GM21717 (cell line): ENCODE results near the gene TBXAS1.

Experiments used
- ATAC-seq: cut with Tn5 transposase; IDR thresholded peaks from one replicate; pipeline ENCODE4 v1.9.1; 2021; ENCODE audit warnings: mild to moderate bottlenecking, moderate library complexity; ENCODE audit not compliant: unreplicated experiment

TBXAS1 gene

DNA sequence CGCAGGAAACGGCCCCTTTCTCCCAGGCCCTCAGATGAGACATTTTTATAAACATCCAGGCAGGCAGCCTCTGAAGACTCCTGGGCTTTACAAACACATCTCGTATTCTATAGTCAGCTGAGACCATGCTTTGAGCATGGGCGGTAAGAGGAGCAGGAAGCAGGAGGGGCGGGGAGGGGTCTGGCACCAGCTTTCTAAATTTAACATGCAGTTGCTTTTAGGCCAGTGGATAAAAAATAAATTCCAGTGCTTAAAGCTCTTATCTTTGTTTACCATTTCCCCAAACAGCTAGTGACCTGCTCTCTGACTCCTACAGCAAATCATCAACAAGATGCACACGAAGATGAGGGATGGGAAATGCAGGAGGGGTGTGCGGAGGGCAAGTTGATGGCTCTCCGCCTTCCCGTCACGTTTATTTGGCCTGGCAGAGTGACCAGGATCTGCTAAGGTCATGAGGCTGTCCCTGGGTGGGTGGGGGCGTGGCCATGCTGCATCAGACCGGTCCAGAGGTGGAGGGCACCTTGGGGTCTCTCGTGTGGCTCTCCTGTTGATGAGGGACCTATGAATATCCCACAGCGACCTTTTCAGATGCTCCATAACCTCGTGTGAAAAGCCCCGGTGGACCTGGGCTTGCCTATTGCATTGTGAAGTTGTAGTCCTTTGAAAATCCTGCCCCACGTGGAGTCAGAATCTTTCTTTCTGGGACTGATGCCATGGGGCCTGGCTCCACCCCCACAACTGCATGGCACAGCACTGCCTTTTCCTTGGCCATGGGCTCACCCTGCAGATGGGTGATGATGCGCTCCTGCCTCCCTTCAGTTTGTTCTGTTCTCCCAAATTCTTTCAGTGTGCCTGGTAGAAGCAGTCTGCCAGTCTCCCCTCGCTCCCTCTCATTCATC, 166.2 kb downstream of the TBXAS1 start:
- no peak for ATAC-seq

DNA sequence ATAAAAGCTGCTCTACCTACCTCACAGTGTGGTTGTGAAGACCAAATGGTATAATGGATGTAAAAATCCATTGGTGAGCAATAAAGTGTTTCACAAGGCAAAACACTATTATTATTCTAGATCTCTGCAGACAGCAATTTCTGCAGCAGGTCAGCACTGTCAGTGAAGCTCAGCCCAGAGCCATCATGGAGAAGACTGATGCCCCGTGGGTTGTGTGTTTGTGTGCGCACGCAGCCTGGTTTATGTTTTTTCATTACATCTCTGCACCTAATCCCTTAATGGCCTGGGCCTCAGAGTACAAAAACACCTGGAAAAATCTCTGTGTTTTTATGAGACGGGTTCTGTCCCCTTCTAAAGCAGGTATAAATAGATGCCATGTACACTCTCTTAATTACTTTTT, 169.5 kb downstream of the TBXAS1 start:
- ATAC-seq = no peak

DNA sequence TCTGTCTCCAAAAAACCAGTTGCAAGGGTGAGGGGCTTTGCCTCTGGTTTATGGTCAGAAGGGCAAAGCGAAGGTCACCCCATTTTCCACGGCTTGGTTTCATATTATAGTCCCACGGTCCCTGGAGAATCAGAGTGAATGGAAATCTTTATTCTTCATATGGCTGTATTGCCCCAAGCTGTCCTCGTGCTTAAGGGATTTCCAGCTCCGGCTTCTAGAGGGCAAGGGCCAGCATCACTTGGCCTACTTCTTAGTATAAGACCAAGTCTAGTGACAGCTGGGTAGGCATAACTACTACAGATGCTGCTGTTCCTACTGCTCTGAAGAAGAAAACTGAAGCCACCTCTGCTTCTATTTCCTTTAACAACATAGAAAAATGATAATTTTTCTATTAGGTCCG, 170.5 kb downstream of the TBXAS1 start:
- ATAC-seq = no peak

DNA sequence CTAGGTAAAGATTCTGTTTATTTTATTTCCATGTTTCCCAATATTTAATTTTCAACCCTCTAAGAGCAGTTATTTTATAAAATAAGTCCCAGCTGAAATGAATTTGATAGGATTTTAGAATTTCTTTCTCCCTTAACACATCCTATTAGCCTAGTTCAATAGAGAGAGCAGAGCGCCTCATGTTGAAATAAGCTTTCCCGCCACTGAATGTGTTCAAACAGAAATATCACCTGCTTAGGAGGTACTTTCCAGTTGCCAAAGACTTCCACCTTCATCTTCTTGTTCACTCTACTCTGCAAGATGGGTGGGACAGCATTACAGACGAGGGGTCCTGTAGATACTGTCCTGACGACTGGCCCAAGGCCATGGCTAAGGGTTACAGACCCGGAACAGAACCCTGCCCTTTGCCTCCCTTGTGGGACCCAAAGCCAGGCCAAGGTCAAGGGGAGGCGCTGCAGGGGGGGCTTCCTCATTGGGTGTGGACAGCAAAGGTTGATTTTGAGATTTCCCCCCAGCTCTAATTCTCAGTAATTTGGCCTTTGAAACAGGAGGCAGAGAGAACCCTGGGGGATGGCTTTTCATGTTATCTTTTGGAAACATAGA, 171.7 kb downstream of the TBXAS1 start:
- no peak for ATAC-seq

DNA sequence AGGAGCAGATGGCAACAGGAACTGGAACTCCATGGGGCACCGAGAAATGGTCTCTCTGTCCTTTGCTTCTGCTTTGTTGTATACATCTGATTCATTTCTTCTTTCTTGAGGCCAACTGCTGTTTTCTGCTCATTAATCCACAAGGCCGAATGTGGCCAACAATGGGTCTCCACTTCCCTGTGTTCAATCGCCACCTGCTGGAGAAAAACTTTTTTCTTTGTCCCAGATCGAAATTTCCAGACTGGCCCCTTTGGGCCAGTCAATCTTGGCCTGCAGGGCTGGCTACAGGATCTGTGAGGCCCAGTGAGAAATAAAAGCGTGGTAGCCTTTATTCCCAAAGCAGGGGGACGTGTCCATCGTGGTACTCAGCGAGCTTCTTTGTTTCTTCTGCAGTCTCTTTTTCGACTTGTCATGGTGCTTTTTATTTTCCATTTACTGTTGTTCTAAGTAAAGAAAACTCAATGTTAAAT, 174.9 kb downstream of the TBXAS1 start:
- no peak for ATAC-seq

DNA sequence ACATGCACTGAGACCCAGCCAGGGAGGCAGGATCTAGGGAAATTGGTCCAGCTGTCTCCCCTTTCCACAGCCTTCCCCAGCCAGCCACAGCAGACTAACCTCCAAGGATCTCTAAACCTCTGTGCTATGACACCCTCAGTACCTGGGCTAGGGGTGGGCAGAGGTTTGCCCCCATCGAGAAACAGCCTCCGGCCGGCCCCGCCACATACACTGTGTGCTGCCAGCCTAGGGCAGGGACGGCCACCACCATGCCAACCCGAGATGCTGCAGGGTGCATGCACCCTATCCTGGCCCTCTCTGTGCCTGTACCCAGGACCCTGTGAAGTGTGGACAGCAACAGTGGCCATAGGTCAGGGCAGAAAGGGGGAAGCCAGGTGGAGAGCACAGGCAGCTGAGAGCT, 175.6 kb downstream of the TBXAS1 start:
- no peak for ATAC-seq

DNA sequence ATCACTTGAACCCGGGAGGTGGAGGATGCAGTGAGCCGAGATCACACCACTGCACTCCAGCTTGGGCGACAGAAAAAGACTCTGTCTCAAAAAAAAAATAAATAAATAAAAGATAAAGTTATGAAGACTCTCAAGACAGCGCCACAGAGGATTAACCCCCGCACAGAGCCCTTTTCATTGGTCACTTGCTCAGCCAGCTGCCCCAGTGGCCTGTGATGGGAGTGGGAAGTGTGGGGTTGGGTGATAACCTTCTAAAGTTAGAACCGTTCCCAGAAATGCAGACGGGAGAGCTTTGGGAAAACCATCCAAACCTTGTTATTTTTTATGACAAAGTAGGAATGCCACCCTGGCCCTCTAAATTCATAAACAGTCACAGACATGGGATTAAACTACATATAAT, 176.3 kb downstream of the TBXAS1 start:
- ATAC-seq = no peak

DNA sequence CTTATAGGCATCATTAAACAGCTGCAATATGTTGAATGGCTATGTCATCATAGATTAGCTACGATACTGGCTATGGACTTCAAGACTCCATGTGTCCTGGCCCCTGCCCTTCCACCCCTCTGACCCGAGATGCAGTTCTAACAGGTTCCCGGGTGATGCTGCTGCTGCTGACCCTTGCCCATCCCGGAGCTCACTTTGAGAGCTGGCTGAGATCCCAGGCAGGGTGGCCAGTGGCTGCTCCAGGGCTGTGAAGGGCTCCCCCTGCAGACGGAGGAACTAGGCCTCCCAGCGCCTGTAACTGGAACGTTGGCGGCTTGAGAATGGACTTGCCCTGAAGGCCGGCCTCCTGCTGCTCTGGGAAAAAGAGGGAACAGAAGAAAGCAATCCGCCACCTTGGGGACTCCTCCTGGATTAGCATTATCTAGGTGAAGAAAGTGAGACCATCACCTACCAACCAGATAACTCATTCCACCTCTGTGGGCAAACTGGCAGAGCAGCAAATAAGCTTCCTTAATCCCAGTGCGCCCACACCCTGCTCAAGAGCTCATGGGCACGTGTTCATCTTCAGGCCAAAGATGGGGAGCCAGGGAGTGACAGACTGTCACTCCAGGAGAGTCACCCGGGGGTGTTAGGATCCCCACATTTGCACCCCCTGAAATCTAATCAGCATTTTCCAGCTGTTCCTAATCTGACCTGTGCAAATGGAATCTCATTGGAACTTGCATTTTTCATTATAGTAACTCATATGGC, 176.9 kb downstream of the TBXAS1 start:
- no peak for ATAC-seq

DNA sequence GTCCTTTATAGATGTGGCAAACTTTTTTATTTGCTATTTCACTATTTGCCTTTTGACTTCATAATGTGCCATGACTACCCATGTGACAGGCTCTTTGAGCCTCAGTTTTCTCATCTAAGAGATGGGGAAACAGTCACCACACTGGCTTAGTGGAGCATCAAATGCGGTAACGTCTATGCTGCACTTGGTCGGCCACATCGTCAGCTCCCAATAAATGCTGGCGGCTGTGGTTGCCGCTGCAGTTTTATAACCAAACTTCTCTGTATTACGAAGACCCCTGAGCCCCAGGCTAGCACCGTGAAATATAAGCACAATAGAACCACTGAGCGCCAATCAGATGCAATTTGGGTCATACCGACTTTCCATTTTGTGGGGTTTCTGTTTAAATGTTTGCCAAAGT, 177.5 kb downstream of the TBXAS1 start:
- no peak for ATAC-seq

DNA sequence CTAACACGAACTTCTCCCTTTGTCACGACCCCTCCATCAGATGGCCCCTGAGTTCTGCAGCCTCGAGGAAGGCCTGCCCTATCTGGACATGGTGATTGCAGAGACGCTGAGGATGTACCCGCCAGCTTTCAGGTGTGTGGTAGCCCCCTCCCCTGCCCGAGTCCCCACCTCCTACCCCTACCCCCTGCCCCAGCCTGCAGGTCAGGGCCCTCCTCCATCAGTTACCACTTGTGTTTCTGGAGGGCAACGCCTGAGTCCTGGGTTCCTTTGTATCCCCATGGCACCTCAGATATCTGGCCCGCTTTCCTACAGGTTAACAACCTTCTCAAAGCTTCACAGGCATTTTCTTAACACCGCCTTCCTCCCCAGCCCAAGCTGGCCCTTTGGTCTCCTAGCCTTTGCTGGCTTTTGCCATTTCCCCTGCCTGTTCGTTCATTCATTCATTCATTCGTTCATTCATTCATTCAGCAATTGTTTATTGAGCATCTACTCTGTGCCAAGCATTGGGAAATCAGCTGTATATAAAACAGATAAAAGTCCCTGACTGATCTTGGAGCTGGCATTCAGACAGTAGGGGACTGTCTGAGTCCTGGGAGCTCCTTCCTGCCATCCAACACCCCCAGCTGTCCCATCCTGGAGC, 178.1 kb downstream of the TBXAS1 start:
- ATAC-seq = no peak

DNA sequence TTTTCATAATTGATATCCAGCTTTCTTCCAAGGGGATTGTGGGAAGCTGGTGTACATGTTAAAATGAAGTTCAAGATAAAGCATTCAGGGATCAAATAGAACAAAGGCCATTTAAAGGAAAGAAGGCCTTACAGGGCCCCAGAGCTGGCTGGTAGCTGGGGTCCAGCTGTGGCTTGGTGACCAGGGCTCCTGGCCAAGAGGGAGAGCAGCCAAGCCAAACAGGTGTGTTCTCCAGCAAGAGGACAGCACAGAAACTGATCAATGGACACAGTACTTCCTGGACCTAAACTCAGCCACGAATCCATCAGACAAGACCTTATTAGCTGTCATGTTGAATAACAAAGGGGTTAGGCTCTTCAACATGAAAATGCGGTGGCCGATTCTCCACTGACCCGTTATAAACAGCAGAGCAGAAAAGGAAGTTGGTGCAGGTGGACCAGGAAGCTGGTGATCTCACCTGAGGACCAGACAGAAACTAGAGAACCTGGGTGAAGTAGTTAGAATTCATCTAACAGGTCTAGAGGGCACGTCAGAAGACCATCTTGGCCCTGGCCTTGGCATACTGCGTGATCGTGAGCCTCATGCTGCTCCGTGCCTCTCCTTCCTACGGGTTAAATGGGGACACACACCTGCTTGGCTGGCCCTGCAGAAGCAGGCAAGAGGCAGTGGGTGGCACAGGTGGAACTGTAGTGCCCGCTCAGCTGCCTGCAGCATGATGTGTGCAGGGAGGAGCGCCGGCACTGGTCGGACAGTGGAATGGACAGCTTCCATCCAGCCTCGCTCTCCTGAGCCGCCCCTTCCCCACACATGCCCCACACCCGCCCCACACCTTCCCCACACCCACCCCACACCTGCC, 179.9 kb downstream of the TBXAS1 start:
- ATAC-seq = no peak

DNA sequence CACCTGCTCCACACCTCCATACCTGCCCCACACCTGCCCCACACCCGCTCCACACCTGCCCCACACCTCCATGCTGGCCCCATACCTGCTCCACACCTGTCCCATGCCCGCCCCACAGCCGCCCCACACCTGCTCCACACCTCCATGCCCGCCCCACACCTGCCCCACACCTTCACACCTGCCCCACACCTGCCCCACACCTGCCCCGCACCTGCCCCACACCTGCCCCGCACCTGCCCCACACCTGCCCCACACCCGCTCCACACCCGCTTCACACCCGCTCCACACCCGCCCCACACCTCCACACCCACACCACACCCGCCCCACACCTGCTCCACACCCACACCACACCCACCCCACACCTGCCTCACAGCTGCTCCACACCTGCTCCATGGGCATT, 180.7 kb downstream of the TBXAS1 start:
- no peak for ATAC-seq

DNA sequence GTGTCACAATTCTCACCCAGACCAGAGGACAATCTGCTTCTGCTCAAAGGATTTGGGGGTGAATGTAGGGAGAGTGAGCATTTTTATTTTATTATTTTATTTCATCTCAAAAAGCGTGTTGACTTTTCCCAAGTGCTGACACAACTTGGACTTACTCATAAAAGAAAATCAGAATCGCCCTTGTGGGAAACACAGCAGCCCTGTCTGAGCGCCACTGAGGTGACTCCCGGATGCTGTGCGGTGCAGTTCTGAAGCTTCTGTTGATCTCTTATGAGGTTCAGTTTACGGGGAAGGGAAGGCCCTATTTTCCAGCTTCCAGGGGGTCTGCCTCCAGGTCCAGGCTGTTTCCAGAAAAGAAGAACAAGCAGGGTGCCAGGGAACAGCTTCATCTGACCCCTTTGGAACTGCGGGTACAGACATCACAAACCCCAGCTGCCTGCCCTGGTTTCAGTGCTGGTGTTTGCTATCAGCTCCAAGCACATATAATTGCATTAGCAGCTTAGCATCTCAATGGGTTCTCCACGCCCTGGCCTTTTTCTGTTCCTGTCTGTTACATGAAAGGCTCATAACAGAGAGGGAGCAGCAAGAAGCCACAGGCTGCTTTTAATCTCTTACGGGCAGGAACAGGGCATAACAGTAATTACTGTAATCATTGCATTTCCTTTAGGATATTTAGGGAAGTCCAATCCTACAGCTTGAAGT, 181.3 kb downstream of the TBXAS1 start:
- ATAC-seq = no peak

DNA sequence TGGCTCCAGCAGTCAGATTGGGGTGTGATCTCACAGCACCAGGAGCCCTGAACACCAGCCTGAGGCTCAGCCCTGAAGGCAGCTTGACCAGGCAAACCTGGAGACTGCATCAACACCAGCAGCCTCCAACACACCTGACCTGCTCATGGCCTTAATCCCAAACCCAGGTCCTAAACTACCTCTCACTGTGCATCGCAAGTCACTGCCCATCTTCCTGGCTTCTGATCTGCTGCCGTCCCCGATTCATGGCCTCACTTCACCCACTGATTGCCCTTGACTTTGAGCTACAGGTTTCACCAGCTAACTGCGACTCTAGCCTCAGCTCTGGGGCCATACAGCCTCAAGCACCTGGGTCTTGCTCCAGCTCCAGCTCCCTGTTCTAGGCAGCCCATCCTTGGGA, 184.6 kb downstream of the TBXAS1 start:
- ATAC-seq = no peak

DNA sequence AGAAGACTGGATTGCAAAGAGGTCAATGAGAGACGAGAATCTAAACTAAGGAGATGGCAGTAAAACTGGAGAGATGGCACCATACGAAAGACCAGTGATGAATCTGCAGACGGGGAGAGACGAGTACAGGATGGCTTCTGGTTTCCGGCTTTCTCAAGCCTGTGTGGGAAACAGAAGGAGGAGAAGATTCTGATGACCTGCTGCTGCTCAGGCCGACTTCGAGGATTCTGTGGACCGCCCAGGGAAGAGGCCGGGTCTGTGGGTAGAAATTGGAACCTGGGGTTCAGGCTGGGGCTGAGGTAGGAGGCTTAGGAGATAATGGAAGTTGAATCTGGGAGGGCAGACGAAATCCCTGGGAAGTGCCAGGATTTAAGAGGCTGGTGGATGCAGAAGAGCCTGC, 185.1 kb downstream of the TBXAS1 start:
- no peak for ATAC-seq

DNA sequence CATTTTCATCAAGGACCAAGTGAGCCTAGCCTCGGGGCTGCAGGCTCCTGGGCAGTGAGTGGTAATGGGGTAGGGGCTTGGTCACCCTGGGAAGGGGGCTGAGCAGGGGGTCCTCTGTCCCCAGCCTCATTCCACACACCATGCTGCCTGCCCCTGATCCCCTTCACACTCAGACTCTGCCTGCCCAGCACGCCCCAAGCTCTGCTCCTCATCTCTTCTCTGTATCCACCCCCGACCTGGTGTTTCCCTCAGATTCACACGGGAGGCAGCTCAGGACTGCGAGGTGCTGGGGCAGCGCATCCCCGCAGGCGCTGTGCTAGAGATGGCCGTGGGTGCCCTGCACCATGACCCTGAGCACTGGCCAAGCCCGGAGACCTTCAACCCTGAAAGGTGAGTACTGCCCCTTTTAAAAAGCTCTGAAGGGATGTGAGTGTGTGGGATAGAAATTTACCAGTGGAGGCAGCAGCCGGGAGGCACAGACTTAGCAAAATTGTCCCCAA, 186.5 kb downstream of the TBXAS1 start:
- no peak for ATAC-seq

DNA sequence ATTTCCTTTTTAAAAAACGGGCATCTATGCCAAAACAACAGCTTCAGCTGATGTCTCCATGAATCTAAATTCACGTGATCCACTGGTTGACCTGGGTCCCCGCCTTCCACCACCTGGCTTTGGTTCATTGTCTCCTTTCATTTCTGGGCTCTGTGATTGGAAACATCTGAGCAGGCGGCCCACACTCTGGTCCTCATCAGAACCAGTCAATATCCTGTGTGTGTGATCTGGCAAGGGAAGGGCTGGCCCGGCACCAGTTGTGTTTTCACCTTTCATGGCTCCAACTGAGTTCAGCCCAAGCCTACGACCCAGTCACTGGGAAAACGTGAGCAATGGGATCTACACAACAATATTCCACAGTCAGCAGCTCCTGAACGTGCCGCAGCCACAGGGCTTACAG, 187.5 kb downstream of the TBXAS1 start:
- no peak for ATAC-seq

DNA sequence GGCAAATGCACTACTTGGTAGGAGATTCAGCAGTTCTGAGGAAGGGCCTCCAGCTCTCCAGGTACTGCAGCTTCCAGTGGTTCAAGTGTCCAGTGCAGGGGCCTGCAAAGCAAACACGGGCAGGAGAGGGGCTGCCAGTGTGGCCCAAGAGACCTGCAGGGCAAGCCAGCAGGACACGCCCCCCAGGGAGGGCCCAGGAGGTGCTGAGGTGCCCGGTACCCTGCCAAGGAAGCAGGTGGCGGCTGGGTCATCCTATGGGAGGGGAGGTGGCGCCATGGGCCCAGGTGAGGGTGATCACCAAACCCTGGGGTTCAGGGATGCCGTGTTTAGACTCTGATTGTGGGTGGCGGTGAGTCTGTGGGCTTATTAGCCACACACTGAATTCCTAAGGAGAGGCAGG, 188.0 kb downstream of the TBXAS1 start:
- no peak for ATAC-seq

DNA sequence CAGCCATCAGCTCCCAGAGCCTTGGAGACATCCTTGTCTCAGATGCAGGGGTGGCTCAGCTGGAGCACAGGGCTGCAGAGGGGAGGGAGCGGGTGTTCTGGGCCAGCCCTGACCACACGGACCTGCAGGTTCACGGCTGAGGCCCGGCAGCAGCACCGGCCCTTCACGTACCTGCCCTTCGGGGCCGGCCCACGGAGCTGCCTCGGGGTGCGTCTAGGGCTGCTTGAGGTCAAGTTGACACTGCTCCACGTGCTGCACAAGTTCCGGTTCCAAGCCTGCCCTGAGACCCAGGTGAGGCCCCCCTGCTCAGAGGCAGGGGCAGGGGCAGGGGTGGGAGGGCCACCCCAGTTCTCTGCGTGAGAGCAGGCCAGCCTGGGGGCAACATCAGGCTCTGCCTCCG, 188.5 kb downstream of the TBXAS1 start:
- ATAC-seq = no peak
